ENCODE data around the gene MALL.
"Not testable (repeated sequence)": the region's sequence is repeated elsewhere in the genome, so short reads cannot be mapped to it uniquely, and the experiment has no call there.

The MALL gene

GRCh38 chr2:110049769-110050168, 65.9 kb downstream of the MALL start:
- not testable (repeated sequence) for DNase-seq

- DNase-seq = not testable (repeated sequence)
Observed at GRCh38 chr2:110048255-110049197, 67.1 kb downstream of the MALL start.

GRCh38 chr2:110047225-110047624, 68.4 kb downstream of the MALL start:
- DNase-seq = not testable (repeated sequence)

- DNase-seq = not testable (repeated sequence)
Observed at GRCh38 chr2:110041941-110042660, 73.5 kb downstream of the MALL start.

- DNase-seq = not testable (repeated sequence)
Observed at GRCh38 chr2:110037336-110037735, 78.3 kb downstream of the MALL start.

GRCh38 chr2:110035384-110035783, 80.2 kb downstream of the MALL start:
- DNase-seq = not testable (repeated sequence)

GRCh38 chr2:110034935-110035334, 80.7 kb downstream of the MALL start:
- not testable (repeated sequence) for DNase-seq

Data from NK-92 treated with Interleukin-12 subunit alpha and Interleukin-12 subunit beta, amount 100 ng/mL, for 24 hours (cell line).